ENCODE measurements around the gene TNNI2.
"Not testable (repeated sequence)": the region's sequence is repeated elsewhere in the genome, so short reads cannot be mapped to it uniquely, and the experiment has no call there.

TNNI2 gene

DNA sequence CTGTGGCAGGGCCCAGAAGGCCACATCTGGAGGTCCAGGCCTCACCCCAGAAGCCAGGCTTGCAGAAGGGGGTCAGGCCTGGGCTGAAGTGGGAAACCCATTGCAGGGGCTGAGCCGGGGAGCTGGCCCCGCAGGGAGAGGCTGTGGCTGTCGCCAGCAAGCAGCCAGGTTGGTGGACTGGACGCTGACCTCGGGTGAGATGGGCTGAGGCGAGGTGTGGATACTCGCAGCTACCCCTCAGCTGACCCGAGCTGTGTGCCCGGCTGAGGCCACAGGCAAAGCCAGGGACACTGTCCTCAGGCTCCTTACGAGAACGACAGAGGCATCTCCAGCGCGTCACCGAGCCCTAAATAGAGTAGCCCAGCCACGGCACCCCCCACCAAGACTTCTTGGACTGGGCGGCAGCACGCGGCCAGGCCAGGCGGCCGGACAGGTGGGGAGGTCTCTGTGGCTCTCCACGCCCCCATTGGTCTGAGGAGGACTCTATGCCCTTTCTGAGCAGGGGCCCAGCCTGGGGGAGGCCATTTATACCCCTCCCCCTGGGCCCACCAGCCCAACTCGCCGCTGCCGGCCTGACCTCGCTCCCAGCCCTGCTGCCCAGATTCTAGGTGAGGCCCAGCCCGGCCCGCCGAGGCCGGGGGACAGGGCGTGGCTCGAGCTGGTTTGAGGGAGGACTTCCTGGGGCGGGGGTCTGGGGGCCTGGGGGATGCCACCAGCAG lies at the start of gene TNNI2:
TSS of gene TNNI2 (plus strand) at position 556 of the 719 bp plus-strand sequence. CDS start 716 bp downstream, outside the sequence.
- DNase-seq: no peak

DNA sequence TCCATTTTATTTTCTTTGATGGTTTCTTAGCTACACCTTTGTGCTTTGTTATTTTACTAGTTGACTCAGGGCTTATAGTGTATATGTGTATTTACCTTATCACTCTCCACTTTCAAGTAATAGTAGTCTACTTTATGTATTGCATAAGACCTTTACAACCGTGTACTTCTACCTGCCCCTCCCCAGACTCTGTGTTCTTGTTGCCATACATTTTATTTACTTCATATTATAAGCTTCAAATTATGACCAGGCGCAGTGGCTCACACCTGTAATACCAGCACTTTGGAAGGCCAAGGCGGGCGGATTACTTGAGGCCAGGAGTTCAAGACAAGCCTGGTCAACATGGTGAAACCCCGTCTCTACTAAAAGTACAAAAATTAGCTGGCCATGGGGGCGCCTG lies 46.9 kb upstream of the TNNI2 start:
- no peak for DNase-seq

DNA sequence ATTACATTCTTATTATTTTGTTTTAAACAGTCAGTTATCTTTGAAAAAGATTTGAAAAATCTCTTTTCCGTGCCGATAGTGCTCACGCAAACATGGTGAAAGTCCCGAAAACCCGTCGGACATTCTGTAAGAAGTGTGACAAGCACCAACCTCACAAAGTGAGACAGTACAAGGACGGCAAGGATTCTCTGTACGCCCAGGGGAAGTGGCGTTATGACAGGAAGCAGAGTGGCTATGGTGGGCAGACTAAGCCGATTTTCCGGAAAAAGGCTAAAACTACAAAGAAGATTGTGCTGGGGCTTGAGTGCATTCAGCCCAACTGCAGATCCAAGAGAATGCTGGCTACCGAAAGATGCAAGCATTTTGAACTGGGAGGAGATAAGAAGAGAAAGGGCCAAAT lies 46.3 kb upstream of the TNNI2 start:
- DNase-seq: no peak

DNA sequence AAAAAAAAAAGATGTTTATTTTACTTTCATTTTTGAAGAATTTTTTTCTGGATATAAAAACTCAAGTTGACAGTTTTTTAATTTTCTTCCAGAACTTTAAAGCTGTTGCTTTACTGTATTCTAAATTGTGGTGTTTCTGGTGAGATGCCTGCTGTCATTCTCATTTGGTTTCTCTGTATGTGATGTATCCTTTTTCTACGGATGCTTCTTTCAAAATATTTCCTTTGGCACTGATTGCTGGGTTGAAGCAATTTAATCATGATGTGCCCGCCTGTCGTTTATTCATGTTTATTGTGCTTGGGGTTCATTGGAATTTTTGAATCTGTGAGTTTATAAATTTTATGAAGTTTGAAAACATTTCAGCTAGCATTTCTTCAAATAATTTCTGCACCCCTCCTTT lies 45.7 kb upstream of the TNNI2 start:
- DNase-seq: no peak

DNA sequence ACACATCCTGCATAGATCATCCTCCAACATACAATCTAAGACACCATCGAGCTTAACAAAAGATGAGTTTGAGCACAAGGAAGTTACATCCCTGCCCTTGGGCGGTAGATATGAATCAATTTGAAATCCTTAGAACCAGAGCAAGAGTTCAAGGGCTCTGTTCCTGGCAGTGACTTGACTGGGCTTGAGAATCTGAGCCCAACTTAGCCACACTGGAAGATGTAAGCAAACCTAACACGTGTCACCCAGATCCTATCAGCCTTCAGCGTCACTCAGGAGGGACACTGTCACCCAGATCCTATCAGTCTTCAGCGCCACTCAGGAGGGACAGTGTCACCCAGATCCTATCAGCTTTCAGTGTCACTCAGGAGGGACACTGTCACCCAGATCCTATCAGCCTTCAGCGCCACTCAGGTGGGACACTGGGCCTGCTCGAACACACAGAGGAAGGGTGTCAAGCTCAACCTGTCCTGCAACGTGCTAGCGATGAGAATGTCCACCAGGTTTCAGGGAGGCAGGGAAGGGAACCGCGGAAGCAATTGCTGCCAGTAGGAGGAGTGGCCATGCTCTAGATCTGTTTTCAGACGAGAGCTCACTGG lies 42.3 kb upstream of the TNNI2 start:
- DNase-seq: no peak

DNA sequence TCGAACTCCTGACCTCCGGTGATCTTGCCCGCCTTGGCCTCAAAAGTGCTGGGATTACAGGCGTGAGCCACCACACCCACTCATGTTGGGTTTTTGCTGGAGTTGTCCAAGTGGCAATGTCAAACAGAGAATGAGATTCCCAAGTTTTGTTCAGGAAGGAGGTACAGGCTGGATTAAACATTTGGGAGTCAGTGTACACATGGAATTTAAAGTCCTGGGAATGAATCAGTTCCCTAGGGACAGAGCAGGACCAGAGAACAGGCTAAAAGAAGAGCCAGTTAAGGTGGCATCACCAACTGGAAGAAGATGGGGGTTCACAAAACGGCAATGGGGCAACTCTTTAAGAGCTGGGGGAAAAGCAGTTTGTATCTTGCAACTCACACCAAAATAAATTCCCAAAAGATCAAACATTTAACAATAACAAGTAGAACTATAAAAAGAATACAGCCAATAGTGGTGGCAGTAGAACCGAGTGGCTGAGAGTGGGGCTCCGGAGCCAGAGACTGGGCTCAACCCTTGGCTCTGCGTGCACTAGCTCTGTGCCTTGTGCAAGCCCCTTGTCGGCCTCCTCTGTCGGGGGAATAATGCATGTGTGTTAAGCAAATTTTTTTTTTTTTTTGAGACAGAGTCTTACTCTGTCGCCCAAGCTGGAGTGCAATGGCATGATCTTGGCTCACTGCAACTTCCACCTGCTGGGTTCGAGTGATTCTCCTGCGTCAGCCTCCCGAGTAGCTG lies 41.2 kb upstream of the TNNI2 start:
- DNase-seq: no peak

DNA sequence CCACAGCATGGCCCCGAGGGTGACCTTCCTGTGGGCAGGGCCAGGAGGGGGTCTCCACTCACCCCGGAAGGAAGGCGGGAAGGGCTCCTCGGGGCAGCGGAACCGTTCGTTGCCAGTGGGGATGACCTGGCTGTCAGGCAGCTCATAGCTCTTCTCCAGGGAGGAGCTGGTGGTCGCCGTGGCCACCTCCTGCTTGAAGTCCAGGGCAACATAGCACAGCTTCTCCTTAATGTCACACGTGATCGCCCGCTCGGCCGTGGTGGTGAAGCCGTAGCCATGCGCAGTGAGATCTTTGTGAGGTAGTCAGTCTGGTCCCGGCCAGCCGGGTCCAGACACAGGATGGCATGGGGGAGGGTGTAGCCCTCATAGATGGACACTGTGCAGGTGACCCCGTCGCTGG lies 35.5 kb upstream of the TNNI2 start:
- no peak for DNase-seq

DNA sequence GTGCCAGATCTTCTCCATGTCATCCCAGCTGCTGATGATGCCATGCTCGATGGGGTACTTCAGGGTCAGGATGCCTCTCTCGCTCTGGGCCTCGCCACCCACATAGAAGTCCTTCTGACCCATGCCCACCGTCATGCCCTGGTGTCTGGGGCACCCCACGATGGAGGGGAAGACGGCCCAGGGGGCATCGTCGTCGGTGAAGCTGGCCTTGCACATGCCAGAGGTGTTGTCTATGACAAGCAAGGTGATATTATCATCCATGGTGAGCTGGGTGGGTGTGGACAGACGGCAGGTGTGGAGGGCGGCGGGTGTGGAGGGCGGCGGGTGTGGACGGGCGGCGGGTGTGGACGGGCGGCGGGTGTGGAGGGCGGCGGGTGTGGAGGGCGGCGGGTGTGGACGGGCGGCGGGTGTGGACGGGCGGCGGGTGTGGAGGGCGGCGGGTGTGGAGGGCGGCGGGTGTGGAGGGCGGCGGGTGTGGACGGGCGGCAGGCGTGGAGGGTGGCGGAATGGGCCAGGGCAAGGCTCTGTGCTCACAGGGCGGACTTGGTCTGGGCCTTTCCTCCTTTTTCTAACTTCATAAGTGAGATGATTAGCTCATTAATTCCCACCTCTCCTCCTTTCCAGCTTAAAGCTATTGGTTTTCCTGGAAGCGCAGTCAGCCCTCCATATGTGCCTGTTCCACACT lies 34.8 kb upstream of the TNNI2 start:
- not testable (repeated sequence) for DNase-seq

DNA sequence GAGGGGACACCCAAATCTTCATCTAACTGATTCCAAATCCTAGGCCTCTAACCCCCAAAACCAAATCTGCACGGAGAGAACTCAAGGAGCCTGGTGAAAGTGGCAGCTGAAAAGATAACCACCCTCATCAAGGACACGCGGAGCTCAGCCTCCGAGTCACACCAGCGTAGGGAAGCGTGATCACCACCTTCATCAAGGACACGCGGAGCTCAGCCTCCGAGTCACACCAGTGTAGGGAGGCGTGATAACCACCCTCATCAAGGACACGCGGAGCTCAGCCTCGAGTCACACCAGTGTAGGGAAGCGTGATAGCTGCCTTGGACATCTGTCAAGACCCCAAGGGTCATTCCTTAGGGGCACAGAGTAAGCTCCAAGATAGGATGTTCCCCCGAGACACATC lies 33.3 kb upstream of the TNNI2 start:
- no peak for DNase-seq

DNA sequence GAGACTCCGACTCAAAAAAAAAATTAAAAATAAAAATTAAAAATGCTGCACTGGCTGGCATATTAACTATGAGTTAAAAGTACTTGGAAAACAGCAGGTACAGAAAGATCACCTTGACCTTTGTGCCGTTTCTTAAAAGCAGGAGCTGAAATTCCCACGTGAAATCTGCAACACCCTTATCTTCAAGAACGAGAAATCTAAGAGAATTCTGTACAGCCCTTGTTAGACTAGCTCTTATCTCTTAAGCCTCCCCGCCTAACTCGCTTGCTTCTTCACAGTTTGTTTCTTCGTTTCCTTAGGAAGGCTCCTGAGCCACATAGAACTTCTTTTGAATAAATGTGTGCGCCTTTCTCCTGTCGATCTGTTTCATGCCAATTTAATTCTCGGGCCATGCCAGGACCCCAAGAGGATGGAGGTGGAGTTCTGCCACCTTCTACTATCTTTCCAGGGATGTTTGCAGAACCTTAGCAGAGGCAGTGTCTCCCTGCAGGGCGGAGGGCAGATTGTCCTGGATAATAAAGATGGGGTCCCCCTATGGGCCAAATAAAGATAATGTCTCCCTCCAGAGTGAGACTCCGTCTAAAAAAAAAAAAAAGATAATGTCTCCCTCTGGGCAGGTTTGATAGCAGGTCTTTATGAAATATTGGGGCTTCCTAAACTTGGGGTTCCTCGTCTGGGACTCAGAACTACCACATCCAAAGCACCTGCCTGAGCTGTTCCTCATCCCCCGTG lies 31.4 kb upstream of the TNNI2 start:
- DNase-seq: no peak

DNA sequence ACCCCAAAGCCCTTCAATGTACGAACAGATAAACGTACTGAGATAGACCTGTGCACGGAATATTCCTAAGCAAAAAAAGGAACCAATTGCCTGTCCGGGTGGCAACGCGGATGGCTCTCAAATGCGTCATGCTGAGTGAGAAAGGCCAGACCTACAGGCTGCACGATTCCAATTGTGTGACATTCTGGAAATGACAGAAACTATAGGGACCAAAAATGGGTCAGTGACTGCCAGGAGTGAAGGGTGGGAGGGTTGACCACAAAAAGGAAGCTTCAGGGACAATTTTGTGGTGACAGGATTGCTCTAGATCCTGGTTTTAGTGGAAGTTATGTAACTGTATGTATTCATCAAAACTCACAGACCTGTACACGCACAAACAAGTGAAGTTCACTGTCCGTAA lies 28.0 kb upstream of the TNNI2 start:
- DNase-seq: no peak

DNA sequence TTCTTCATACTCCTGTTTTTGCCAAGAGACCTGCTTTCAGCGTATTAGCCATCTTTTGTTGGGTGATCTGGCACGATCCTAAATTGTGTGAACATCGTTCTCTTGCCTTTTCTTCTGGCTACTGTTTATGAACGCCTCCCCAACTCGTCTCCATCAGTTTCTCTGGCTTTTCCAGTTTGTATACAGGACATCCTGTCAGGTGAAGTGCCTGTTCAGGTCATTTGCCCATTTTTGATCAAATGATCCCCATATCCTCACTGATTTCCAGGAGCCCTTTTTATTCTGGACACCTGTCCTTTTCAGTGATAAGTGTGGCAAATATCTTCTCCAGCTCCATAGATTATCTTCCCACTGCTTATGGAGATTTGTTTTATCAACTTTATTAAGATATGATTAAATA lies 26.5 kb upstream of the TNNI2 start:
- no peak for DNase-seq

DNA sequence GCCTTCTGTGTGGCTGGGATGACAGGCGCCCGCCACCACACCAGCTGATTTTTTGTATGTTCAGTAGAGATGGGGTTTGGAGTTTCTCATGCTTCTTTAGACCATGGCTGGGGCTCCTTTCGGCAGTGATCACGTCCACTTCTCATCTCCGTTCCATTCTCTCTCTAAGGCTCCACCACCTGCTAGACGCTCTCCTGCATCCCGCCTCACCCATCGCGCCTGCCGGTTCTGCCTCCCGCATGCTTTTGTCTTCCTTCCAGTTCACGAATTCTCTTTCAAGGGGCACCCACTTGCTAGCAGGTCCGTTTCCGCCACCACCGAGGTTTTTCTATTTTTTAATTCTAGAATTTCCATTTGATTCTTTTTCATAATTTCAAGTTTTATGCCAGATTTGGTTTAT lies 26.0 kb upstream of the TNNI2 start:
- DNase-seq: no peak

DNA sequence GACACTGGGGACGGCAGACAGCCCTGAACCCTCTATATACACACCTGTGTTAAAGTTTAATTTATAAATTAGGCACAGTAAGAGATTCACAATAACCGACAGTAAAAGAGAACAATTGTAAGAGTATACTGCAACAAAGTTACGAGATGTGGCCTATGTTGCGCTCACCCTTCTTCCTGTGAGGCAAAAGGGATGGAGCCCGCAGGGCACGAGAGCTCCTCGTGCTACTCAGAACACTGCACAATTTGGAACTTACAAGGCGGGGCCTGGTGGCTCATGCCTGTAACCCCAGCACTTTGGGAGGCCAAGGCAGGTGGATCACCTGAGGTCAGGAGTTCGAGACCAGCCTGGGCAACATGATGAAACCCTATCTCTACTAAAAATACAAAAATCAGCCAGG lies 25.4 kb upstream of the TNNI2 start:
- not testable (repeated sequence) for DNase-seq

DNA sequence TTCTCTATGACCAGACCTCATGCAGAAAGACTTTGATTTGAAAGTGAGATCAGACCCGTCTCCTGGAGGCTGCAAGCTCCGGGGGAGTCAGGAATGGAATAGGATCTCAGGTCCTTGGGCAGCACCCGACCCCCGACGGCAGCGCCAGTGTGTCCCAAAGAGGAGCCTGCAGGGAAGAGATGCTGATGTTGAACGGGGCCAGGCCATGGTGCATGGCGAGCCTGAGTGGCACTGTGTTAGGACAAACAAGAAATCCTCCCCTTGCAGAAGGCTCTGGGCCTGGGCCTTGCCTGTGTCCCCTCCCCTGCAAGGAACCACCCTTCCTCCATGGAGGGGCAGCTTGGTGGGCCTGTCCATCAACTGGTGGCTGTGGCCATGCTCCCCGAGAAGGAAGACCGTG lies 24.1 kb upstream of the TNNI2 start:
- no peak for DNase-seq

DNA sequence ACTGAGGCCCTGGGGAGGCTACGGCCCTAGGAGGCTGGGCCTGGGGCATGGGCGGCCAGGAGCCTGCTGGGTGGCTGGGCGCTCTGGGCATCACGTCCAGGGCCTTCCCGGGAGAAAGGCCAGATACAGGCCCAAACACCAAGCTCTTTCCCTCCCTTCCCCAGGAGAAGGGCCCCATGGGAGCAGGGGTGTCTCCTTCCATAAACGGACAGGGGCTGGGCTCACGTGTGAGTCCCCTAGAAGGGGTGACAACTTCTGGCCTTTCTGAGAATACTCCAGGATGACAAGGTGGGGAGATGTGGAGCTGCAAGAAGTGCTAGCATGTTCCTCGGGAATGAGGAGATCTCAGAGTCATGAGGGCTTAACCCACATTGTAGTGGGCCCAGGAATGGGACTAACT lies 23.5 kb upstream of the TNNI2 start:
- DNase-seq: no peak

DNA sequence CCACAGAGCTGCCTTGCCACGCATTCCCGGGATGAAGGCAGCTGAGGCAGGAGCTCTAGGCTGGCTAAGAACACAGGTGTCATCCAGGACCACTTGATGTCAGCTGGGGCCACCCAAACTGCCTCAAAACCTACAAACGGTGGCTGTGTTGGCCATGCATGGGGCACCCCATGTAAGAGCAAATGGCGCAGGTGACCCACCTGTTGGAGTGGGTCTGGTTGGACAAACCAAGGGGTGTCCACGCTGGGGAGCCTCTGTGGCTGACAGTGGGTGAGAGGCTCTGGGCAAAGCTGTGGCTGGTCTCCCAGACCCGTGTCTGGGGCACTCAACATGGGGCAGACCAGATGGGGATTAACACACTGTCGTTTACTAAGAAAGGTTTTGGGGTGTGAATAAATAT lies 23.0 kb upstream of the TNNI2 start:
- no peak for DNase-seq

DNA sequence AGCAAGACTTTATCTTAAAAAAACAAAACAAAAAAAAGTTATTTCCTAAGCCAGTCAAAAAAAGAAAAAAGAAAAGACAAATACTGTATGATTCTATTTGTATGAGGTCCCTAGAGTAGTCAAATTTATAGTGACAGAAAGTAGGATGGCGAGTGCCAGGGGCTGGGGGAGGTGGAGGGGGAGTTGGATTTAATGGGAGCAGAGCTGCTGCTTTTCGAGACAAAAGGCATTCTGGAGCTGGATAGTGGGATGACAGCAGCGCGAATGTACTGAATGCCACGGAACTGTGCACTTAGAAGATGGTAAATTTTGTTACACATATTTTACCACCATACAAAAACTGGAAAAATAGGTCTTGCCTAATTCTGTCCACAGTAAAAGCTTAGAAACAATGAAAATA lies 21.8 kb upstream of the TNNI2 start:
- no peak for DNase-seq

DNA sequence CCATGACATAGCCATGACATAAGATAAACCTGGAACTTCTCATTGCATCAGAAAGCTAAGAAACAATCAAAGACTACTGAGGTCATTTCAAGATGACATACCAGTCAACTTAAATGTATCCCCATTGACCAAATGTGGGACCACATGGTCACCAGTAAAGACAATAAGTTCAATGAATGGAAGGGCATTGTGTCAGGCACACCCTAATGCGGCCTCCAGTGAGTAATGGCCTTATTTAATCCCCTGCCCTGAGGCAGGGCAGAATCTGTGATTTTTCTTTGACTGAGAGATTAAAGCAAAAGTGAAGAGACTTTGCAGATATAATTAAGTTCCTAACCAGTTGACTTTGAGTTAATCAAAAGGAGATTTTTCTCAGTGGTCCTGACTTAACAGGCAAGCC lies 21.3 kb upstream of the TNNI2 start:
- no peak for DNase-seq

DNA sequence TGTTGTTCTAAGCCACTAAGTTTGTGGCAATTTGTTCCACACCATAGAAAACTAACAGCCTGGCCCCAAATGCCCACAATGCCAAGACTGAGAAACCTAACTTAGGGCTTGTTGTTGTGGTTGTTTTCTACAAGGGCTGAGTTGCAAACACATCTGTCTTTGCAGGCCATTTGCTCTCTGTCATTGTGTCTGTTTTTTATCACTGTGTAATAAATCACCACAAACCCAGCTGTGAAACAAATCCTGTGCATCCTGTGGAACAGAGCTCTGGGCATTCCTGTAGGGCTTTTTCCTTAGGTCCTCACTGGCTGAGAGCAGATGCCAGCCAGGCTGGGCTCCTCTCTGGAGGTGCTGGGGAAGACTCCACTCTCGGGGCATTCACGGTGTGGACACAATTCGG lies 19.7 kb upstream of the TNNI2 start:
- DNase-seq: no peak

DNA sequence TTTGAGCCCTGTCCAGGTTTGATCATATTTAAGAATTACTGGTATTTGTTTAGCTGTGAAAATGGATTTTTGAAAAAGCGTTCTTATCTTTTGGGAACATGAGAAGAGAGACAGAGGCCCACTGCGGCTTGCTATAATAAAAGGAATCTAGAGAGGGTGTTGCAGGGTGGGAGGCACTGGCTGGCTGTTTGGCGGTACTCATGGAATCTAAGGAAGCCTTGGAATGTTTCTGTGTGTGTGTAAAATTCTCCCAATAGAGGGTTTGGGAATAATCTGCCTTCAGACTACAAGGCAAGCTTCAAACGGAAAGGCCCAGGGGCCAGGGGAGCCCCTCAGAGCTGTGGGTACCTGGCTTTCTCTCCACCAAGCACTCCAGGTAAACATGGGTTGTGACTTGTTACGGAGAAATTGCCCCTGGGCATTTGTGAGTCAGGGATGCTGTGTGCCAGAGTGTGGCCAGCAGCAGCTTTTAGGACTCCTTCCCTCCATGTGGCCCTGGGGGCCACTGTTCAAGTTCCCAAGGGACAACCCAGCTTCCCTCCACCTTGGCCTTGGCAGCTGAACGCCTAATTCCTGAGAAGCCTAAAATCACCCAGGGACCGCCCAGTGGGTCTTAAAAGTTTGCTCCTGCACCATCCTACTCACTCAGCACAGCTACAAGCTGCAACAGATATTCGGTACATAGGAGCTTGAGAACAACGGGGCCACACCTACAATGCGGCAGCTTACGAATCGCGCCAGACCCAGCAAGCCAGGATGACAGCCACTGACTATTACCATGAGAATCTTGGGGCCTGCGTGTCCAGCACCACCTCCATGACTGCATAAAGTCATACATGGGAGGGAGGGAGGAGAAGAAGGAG lies 18.1 kb upstream of the TNNI2 start:
- DNase-seq: no peak

DNA sequence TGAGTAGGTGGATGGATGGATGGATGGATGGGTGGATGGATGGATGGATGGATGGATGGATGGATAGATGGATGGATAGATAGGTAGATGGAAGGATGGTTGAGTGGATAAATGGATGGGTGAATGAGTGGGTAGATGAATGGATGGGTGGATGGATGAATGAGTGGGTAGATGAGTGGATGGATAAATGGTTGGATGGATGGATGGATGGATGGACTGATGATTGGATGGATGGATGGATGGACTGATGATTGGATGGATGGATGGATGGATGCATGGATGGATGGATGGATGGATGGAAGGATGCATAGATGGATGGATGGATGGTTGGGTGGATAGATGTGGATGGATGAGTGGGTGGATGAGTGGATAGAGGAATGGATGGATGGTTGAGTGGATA lies 17.2 kb upstream of the TNNI2 start:
- no peak for DNase-seq

Data from NCI-H187 (cell line).